ELF-1 (cell line): ENCODE data around the gene MAGI1.

Experiments
- DNase-seq: peaks from one replicate; pipeline ENCODE4 v3.0.0-alpha.2; 2016; ENCODE audit warnings: low read depth, low spot score

MAGI1 gene

GRCh38 chr3:66014651-66015050, 24.1 kb downstream of the MAGI1 start:
- DNase-seq, result no peak

GRCh38 chr3:66014056-66014455, 24.7 kb downstream of the MAGI1 start:
- no peak for DNase-seq

GRCh38 chr3:66012711-66013110, 26.0 kb downstream of the MAGI1 start:
- DNase-seq, result no peak

GRCh38 chr3:66010739-66011655, 27.7 kb downstream of the MAGI1 start:
- DNase-seq, result peak; percentile 47

- DNase-seq, result no peak
Measured at GRCh38 chr3:66010348-66010738, 28.4 kb downstream of the MAGI1 start.

- DNase-seq, result no peak
Measured at GRCh38 chr3:66004244-66004643, 34.5 kb downstream of the MAGI1 start.

GRCh38 chr3:66001626-66002025, 37.1 kb downstream of the MAGI1 start:
- DNase-seq, result no peak

GRCh38 chr3:66000506-66000905, 38.2 kb downstream of the MAGI1 start:
- DNase-seq, result no peak

GRCh38 chr3:65999606-66000005, 39.1 kb downstream of the MAGI1 start:
- no peak for DNase-seq

- peak; percentile 25 for DNase-seq
Measured at GRCh38 chr3:65996589-65996988, 42.1 kb downstream of the MAGI1 start.

GRCh38 chr3:65995515-65995914, 43.2 kb downstream of the MAGI1 start:
- no peak for DNase-seq

- no peak for DNase-seq
Measured at GRCh38 chr3:65995030-65995429, 43.7 kb downstream of the MAGI1 start.

- DNase-seq, result no peak
Measured at GRCh38 chr3:65993134-65993900, 45.4 kb downstream of the MAGI1 start.

- no peak for DNase-seq
Measured at GRCh38 chr3:65992106-65992505, 46.6 kb downstream of the MAGI1 start.

GRCh38 chr3:65988411-65989180, 50.1 kb downstream of the MAGI1 start:
- no peak for DNase-seq

- DNase-seq, result no peak
Measured at GRCh38 chr3:65986285-65986684, 52.4 kb downstream of the MAGI1 start.

GRCh38 chr3:65984975-65985374, 53.7 kb downstream of the MAGI1 start:
- no peak for DNase-seq

GRCh38 chr3:65983100-65983499, 55.6 kb downstream of the MAGI1 start:
- DNase-seq, result no peak

GRCh38 chr3:65979731-65980130, 59.0 kb downstream of the MAGI1 start:
- no peak for DNase-seq

GRCh38 chr3:65979162-65979561, 59.6 kb downstream of the MAGI1 start:
- DNase-seq, result peak; percentile 30

GRCh38 chr3:65978116-65978515, 60.6 kb downstream of the MAGI1 start:
- no peak for DNase-seq

GRCh38 chr3:65975032-65975431, 63.7 kb downstream of the MAGI1 start:
- no peak for DNase-seq
